HG03442 (cell line): ENCODE results near the gene ARHGAP1.

Source experiments
- ATAC-seq: cut with Tn5 transposase; IDR thresholded peaks from one replicate; pipeline ENCODE4 v1.9.1; 2021; ENCODE audit warnings: mild to moderate bottlenecking, moderate library complexity; ENCODE audit not compliant: unreplicated experiment

Gene ARHGAP1

DNA sequence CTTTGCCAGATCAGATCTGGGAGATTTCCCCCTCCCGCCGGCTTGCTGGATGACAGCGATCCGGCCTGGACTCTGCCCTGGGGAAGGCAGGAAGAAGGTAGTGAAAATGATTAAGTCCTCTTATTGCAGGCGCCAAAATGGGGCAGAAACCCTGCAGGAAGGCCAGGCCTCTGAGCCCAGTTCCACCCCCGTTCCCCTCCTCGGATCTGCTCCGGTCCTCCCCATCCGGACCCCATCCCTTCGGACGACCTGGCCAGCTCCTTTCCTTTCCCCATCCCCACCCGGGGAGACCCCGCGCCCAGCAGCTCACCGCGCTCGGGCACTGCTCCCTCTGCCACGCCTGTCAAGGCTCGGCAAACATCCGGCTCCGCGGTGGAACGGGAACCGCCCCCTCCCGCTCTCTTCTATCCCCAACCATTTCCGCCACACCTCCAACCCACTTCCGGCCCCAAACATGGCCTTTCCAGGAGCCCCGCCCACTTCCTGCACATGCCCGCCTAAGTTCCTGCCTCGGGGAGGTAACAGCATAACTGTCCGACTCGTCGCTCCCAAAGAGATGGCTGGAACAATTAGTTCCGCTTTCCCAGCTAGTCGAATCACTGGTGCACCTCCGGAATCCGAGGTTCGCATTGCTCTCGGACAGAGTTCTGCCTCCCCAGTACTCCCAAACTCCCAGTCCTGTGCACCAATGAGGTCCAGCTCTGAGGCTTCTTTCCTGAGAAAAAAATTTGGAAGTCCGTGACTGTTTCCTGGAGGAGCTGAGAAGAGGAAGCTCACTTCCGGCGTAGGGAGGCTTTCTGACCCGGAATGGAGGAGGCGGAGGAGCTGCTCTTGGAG is at the start of gene ARHGAP1, which contains the start of gene ZNF408:
ARHGAP1 (minus strand) TSS at position 379 of the 837 bp plus-strand sequence. CDS start 4,512 bp downstream, outside the sequence.
ZNF408 (plus strand) TSS at position 791 of the 837 bp plus-strand sequence; CDS start at position 808, 17 bp downstream.
- ATAC-seq: peak; percentile 90

GRCh38 chr11:46747150-46747549 is 46.7 kb upstream of the ARHGAP1 start:
- no peak for ATAC-seq

GRCh38 chr11:46745995-46746394 is 45.6 kb upstream of the ARHGAP1 start:
- no peak for ATAC-seq

- ATAC-seq: no peak
Observed at GRCh38 chr11:46745328-46745727, 44.9 kb upstream of the ARHGAP1 start.

DNA sequence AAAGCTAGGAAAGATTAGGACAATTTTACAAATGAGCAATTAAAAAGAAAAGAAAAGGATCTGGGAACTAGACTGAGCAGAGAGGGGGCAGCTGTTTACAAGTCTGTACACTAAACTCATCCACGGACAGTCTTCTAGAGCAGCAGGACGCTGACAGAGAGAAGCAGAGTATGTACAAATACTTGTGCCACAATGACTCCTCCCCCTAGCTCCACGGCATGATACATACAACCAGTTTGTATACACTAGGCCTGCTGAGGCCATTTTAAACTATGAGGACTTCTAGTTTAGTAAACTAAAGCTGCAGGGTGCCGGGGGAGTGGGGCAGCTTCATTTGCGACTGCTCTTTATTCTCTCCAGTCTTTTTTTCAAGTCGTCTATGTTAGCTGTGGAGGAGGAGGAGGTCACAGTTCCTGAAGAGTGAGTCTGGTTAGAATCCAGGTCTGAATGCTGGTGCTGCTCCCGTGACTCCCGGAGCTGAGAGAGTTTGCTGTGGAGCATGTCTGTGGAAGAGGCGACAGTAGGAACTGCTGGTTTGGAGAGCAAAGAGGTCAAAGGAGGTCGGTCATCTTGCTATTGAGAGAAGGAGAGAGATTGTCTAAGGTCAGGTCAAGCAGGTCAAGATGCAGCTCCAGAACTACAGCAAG is 43.4 kb upstream of the ARHGAP1 start:
- ATAC-seq: no peak

DNA sequence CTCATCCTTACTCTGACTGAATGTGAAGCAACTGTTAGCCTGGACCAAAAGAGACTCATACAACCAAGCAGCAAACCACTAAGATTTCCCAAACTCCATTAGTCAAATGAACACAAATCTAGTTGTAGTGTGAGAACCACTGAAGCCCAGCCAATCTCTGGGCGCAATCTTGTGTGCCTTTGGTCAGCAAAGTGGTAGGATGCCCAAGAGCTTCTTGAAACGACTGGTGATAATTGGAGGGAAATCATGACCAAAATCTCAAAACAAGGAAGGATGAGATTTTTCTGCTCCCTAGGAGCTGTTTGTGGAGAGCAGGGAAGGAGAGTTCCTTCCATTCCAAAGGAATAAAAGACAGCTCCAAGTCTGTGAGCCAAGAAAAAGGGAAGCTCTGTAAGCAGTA is 42.6 kb upstream of the ARHGAP1 start:
- ATAC-seq: no peak

DNA sequence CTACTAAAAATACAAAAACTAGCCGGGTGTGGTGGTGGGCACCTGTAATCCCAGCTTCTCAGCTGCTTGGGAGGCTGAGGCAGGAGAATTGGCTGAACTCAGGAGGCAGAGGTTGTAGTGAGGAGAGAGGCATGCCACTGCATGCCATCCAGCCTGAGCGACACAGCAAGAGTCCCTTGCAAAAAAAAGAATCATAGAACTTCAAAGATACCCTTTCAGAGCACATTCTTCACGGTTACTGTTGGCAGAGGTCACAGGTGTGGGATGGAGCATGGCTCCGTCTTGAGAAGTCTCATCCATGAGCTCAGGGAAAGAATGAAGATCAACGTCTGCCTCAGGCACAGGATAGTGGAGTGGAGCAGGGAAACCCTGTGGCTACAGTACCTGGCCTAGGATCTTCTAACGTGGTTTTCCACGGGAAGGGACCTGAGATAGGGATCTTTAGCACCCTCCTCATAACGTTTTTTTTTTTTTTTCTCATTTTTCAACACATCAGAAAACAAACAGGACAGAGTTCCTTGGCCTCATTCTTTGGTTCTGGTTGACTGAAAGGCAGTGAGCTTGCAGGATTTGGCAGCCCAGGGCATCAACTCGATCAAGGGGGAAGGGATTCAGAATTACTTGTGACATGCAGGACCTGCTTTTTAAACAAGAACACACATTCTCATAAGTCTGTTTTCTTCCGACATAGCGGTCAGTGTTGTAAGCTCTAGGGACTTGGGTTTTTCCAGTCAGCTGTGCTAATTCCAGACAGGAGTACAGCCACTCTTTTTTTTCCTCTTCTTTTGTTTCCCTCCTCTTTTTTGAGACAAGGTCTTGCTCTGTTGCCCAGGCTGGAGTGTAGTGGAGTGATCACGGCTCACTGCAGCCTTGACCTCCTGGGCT is 41.4 kb upstream of the ARHGAP1 start:
- no peak for ATAC-seq

- ATAC-seq: no peak
Observed at GRCh38 chr11:46738887-46739286, 38.5 kb upstream of the ARHGAP1 start.

- no peak for ATAC-seq
Observed at GRCh38 chr11:46737699-46738098, 37.3 kb upstream of the ARHGAP1 start.

DNA sequence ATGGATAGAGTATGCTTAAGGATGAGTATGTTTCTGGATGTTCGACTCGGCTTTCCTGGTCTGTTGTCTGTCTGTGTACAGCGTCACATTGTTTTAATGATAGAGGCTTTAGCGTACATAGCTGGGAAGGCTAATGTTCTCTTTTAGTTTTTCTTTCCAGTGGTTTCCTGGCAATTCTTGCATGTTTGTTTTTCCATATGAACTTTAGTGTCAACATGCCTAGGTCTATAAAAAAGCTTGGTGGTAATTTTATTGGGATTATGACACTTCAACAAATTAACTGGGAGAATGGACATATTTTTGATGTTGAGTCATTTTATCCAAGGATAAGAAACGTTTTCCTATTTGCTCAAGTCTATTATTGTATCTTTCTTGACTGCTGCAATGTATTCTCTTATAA is 36.2 kb upstream of the ARHGAP1 start:
- ATAC-seq: no peak

- no peak for ATAC-seq
Observed at GRCh38 chr11:46736146-46736545, 35.7 kb upstream of the ARHGAP1 start.

DNA sequence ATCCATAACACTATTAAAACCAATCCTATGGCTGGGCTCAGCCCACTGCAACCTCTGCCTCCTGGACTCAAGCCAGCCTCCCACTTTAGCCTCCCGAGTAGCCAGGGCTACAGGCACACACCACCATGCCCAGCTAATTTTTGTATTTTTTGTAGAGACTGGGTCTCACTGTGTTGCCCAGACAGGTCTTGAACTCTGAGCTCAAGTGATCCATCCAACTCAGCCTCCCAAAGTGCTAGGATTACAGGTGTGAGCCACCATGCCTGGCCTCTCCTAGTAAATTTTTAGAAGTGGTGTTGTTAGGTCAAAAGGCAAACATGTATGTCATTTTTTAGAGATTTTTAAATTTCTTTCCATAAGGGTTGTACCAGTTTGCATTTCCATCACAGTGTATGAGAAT is 32.8 kb upstream of the ARHGAP1 start:
- ATAC-seq: no peak

DNA sequence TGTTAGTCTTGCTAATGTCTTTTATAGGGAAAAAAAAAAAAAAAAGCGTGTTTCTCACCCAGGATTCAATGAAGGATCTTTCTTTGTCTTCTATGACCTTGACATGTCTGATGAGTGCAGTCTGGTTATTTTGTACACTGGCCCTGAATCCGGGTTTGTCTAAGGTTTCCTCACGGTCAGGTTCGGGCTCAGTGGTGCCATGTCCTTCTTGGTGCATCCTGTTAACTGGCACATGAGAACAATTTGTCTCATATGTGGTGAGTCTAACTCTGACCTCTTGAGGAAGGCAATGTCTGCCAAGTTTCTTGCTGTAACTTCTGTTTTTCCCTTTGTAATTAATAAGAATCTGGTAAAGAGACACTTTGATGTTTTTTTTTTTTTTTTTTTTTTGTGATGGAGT is 31.1 kb upstream of the ARHGAP1 start:
- ATAC-seq: no peak

DNA sequence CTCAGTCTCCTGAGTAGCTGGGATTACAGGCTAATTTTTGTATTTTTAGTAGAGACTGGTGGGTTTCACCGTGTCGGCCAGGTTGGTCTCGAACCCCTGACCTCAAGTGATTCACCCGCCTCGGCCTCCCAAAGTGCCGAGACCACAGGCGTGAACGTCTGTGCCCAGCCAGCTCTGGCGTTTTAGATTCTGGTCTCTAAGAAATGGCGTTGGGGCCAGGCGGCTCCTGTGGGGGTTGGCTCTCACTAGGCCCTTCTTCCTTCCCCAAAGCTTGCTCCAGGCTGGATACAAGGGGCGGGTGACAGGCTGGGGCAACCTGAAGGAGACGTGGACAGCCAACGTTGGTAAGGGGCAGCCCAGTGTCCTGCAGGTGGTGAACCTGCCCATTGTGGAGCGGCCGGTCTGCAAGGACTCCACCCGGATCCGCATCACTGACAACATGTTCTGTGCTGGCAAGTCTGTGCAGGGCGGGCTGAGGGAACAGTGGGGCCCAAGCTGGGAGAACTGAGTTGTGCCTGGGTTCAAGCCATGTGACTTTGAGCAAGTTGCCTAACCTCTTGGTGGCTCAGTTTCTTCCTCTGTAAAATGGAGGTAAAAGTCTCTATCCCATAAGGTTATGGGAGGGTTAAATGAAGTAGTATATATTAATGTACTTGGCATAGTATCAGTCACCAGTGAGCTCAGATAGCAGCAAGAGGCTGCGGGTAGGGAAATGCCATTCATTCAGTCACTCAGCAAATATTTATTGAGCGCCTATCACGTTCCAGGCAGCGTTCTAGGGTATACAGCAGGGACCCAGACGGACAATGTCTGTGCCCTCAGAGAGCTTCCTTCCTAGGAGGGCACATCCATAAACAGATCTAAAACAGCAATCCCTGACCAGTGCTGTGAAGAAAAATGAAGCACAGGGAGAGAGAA is 28.9 kb upstream of the ARHGAP1 start:
- ATAC-seq: no peak

DNA sequence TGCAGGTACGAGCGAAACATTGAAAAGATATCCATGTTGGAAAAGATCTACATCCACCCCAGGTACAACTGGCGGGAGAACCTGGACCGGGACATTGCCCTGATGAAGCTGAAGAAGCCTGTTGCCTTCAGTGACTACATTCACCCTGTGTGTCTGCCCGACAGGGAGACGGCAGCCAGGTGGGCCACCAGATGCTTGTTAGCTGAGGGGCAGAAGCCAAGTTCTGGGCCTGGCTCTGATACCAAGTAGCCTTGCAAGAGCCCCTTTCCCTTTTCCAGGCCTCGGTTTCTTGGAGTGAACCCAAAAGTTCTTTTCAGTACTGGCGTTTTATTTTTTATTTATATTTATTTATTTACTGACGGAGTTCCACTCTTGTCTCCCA is 28.2 kb upstream of the ARHGAP1 start:
- no peak for ATAC-seq

- ATAC-seq: no peak
Observed at GRCh38 chr11:46727952-46728658, 27.7 kb upstream of the ARHGAP1 start.

- no peak for ATAC-seq
Observed at GRCh38 chr11:46726206-46726862, 25.9 kb upstream of the ARHGAP1 start.

- no peak for ATAC-seq
Observed at GRCh38 chr11:46725338-46726205, 25.2 kb upstream of the ARHGAP1 start.
